MM.1S (cell line): Measurements from ENCODE around the gene APOBEC3A.
"Not testable (repeated sequence)": the region's sequence is repeated elsewhere in the genome, so short reads cannot be mapped to it uniquely, and the experiment has no call there.

Source experiments
- DNase-seq: peaks from one replicate; pipeline ENCODE4 v3.0.0-alpha.2; 2015
- H2AFZ ChIP-seq: fragments of 300-600 bp; sonication (generic); 2 replicates; pipeline ENCODE4 v1.6.0; 2016; ENCODE audit warnings: antibody characterized with exemption, low read length
- H3F3A ChIP-seq: fragments of 300-600 bp; sonication (generic); 2 replicates; pipeline ENCODE4 v1.6.1; 2016; ENCODE audit warnings: mild to moderate bottlenecking, antibody characterized with exemption, low read length, moderate library complexity, mixed read lengths; ENCODE audit not compliant: insufficient read depth
- H3K27ac ChIP-seq: fragments of 300-600 bp; sonication (generic); 2 replicates; pipeline ENCODE4 v1.5.1; 2016; ENCODE audit warnings: mild to moderate bottlenecking, low read length
- H3K27me3 ChIP-seq: fragments of 300-600 bp; sonication (generic); replicated peaks from 2 replicates; pipeline ENCODE4 v1.6.0; 2016; ENCODE audit warnings: low read length; ENCODE audit not compliant: insufficient read depth
- H3K36me3 ChIP-seq: fragments of 300-600 bp; sonication (generic); replicated peaks from 2 replicates; pipeline ENCODE4 v1.6.1; 2016; ENCODE audit warnings: mild to moderate bottlenecking, low read length, mixed read lengths; ENCODE audit not compliant: insufficient read depth
- H3K4me1 ChIP-seq: fragments of 300-600 bp; sonication (generic); 2 replicates; pipeline ENCODE4 v1.6.1; 2016; ENCODE audit warnings: low read length, mixed read lengths
- H3K4me2 ChIP-seq: fragments of 300-600 bp; sonication (generic); 2 replicates; pipeline ENCODE4 v1.6.0; 2016; ENCODE audit warnings: low read depth, low read length
- H3K4me3 ChIP-seq: fragments of 300-600 bp; sonication (generic); 2 replicates; pipeline ENCODE4 v1.5.1; 2016; ENCODE audit warnings: low read length, mixed read lengths
- H3K79me2 ChIP-seq: fragments of 300-600 bp; sonication (generic); 2 replicates; pipeline ENCODE4 v1.6.1; 2016; ENCODE audit warnings: mixed run types, low read length, mixed read lengths
- H3K9ac ChIP-seq: fragments of 300-600 bp; sonication (generic); 2 replicates; pipeline ENCODE4 v1.6.1; 2016; ENCODE audit warnings: low read length, mixed read lengths
- H3K9me2 ChIP-seq: fragments of 300-600 bp; sonication (generic); replicated peaks from 2 replicates; pipeline ENCODE4 v1.6.1; 2016; ENCODE audit warnings: mild to moderate bottlenecking, low read length, mixed read lengths; ENCODE audit not compliant: insufficient read depth
- H3K9me3 ChIP-seq: fragments of 300-600 bp; sonication (generic); replicated peaks from 2 replicates; pipeline ENCODE4 v1.6.1; 2016; ENCODE audit warnings: mild to moderate bottlenecking, low read length, mixed read lengths; ENCODE audit not compliant: insufficient read depth
- H4K20me1 ChIP-seq: fragments of 300-600 bp; sonication (generic); 2 replicates; pipeline ENCODE4 v1.6.1; 2016; ENCODE audit warnings: mild to moderate bottlenecking, low read length, moderate library complexity, mixed read lengths; ENCODE audit not compliant: insufficient read depth
- CTCF ChIP-seq: fragments of 300-600 bp; sonication (generic); IDR thresholded peaks from 2 replicates; pipeline ENCODE4 v1.5.1; 2016; ENCODE audit warnings: antibody characterized with exemption, low read length, mixed read lengths
- EZH2 ChIP-seq: fragments of 300-600 bp; sonication (generic); optimal IDR thresholded peaks from 2 replicates; pipeline ENCODE3; 2017; ENCODE audit warnings: low read depth, mild to moderate bottlenecking, antibody characterized with exemption, low read length, mixed read lengths
- EZH2phosphoT487 ChIP-seq: fragments of 300-600 bp; sonication (generic); IDR thresholded peaks from 2 replicates; pipeline ENCODE4 v1.6.1; 2018; ENCODE audit warnings: antibody characterized with exemption, low read length

Gene APOBEC3A

GRCh38 chr22:38986629-38987028 is 29.2 kb downstream of the APOBEC3A start:
- H3K27me3 ChIP-seq: no peaks in the 10 kb centered on the region
- TF ChIP-seq CTCF (no peak), EZH2phosphoT487 (no peak), EZH2 (no peak)
- H3K36me3 ChIP-seq: no peaks in the 10 kb centered on the region
- no peak overlapping the region; the same call in 1 of the 2 replicates for H3K9ac ChIP-seq
- no peaks in the 10 kb centered on the region for H3K9me3 ChIP-seq
- H3K79me2 ChIP-seq: peaks cover 35% of the 10 kb centered on the region
- no peaks in the 10 kb centered on the region for H3K9me2 ChIP-seq
- no peaks in the 10 kb centered on the region for H4K20me1 ChIP-seq
- H3K4me3 ChIP-seq: no peak overlapping the region
- no peak overlapping the region for H3K4me2 ChIP-seq
- H3F3A ChIP-seq: peaks cover 25% of the 10 kb centered on the region
- H3K27ac ChIP-seq: no peak overlapping the region
- peaks cover 50% of the 10 kb centered on the region for H3K4me1 ChIP-seq
- H2AFZ ChIP-seq: no peak overlapping the region
- DNase-seq: no peak

GRCh38 chr22:38987171-38987895 is 29.9 kb downstream of the APOBEC3A start:
- Histone ChIP-seq H3K4me1 (peaks cover 47% of the 10 kb centered on the region), H3K9me2 (no peaks in the 10 kb centered on the region), H3K27ac (no peak overlapping the region), H3K36me3 (no peaks in the 10 kb centered on the region), H3K9me3 (no peaks in the 10 kb centered on the region), H4K20me1 (no peaks in the 10 kb centered on the region), H3K4me2 (no peak overlapping the region), H3K27me3 (no peaks in the 10 kb centered on the region), H3K9ac (no peak overlapping the region), H3F3A (peaks cover 25% of the 10 kb centered on the region), H3K79me2 (peaks cover 34% of the 10 kb centered on the region), H3K4me3 (no peak overlapping the region), H2AFZ (no peak overlapping the region)
- DNase-seq: no peak
- no peak for TF ChIP-seq EZH2
- no peak for TF ChIP-seq CTCF
- TF ChIP-seq EZH2phosphoT487: no peak

GRCh38 chr22:38989466-38989865 is 32.1 kb downstream of the APOBEC3A start:
- no peaks in the 10 kb centered on the region for H3K36me3 ChIP-seq
- H2AFZ ChIP-seq: no peak overlapping the region
- no peak overlapping the region for H3K4me2 ChIP-seq
- peaks cover 19% of the 10 kb centered on the region for H3K79me2 ChIP-seq
- no peaks in the 10 kb centered on the region for H3K9me2 ChIP-seq
- H3K9me3 ChIP-seq: no peaks in the 10 kb centered on the region
- no peak overlapping the region for H3K27ac ChIP-seq
- H3K9ac ChIP-seq: no peak overlapping the region
- H3K27me3 ChIP-seq: no peaks in the 10 kb centered on the region
- H3K4me3 ChIP-seq: no peak overlapping the region
- no peaks in the 10 kb centered on the region for H4K20me1 ChIP-seq
- peaks cover 4% of the 10 kb centered on the region for H3F3A ChIP-seq
- TF ChIP-seq EZH2 (no peak), EZH2phosphoT487 (no peak), CTCF (no peak)
- no peak for DNase-seq
- peaks cover 28% of the 10 kb centered on the region for H3K4me1 ChIP-seq

- not testable (repeated sequence) for H3K4me3 ChIP-seq, H3K9ac ChIP-seq, DNase-seq
Measured at GRCh38 chr22:38992871-38993371, 35.5 kb downstream of the APOBEC3A start.

More at GRCh38 chr22:38992871-38993371, 35.5 kb downstream of the APOBEC3A start:
- not testable (repeated sequence) for H3F3A ChIP-seq, H3K36me3 ChIP-seq, H4K20me1 ChIP-seq, H2AFZ ChIP-seq, H3K27ac ChIP-seq, H3K4me1 ChIP-seq, H3K79me2 ChIP-seq, H3K4me2 ChIP-seq, H3K9me2 ChIP-seq, H3K9me3 ChIP-seq, H3K27me3 ChIP-seq
